NCI-H82 treated with DMSO at 0.1 percent for 48 hours (cell line): ENCODE data around the gene RANBP2.
"Not testable (repeated sequence)": the region's sequence is repeated elsewhere in the genome, so short reads cannot be mapped to it uniquely, and the experiment has no call there.

Experiments
- DNase-seq: peaks from one replicate; lab custom pipeline; 2025; ENCODE audit not compliant: unreplicated experiment; lab: John Stamatoyannopoulos, UW

RANBP2 gene

GRCh38 chr2:108719149-108720044 lies at the start of gene RANBP2:
Gene RANBP2, plus strand, starts transcription at chr2:108719482. Its CDS starts 125 bp downstream, at chr2:108719607.
- peak; percentile 70 for DNase-seq

- DNase-seq, result not testable (repeated sequence)
Measured at GRCh38 chr2:108670282-108670681, 49.0 kb upstream of the RANBP2 start.

- DNase-seq, result not testable (repeated sequence)
Measured at GRCh38 chr2:108672200-108672805, 47.0 kb upstream of the RANBP2 start.

- not testable (repeated sequence) for DNase-seq
Measured at GRCh38 chr2:108676522-108676921, 42.8 kb upstream of the RANBP2 start.

- DNase-seq, result not testable (repeated sequence)
Measured at GRCh38 chr2:108677239-108677744, 42.0 kb upstream of the RANBP2 start.

- not testable (repeated sequence) for DNase-seq
Measured at GRCh38 chr2:108678198-108678651, 41.1 kb upstream of the RANBP2 start.

- not testable (repeated sequence) for DNase-seq
Measured at GRCh38 chr2:108680805-108681204, 38.5 kb upstream of the RANBP2 start.

- not testable (repeated sequence) for DNase-seq
Measured at GRCh38 chr2:108688818-108689756, 30.2 kb upstream of the RANBP2 start.

GRCh38 chr2:108690001-108690400 lies 29.3 kb upstream of the RANBP2 start:
- DNase-seq, result not testable (repeated sequence)

GRCh38 chr2:108691447-108691846 lies 27.8 kb upstream of the RANBP2 start:
- no peak for DNase-seq

GRCh38 chr2:108701208-108701607 lies 18.1 kb upstream of the RANBP2 start:
- no peak for DNase-seq

- no peak for DNase-seq
Measured at GRCh38 chr2:108701806-108702205, 17.5 kb upstream of the RANBP2 start.

- DNase-seq, result no peak
Measured at GRCh38 chr2:108704871-108705270, 14.4 kb upstream of the RANBP2 start.

GRCh38 chr2:108707300-108707699 lies 12.0 kb upstream of the RANBP2 start:
- no peak for DNase-seq

GRCh38 chr2:108716971-108717370 lies 2.3 kb upstream of the RANBP2 start:
- DNase-seq, result not testable (repeated sequence)

GRCh38 chr2:108726048-108726447 lies 6.8 kb downstream of the RANBP2 start:
- DNase-seq, result peak; percentile 16

- not testable (repeated sequence) for DNase-seq
Measured at GRCh38 chr2:108734656-108735055, 15.4 kb downstream of the RANBP2 start.

GRCh38 chr2:108757973-108758372 lies 38.7 kb downstream of the RANBP2 start:
- not testable (repeated sequence) for DNase-seq

GRCh38 chr2:108762618-108763017 lies 43.3 kb downstream of the RANBP2 start:
- not testable (repeated sequence) for DNase-seq

GRCh38 chr2:108766671-108767070 lies 47.4 kb downstream of the RANBP2 start:
- not testable (repeated sequence) for DNase-seq

GRCh38 chr2:108767859-108768258 lies 48.6 kb downstream of the RANBP2 start:
- not testable (repeated sequence) for DNase-seq
